Stimulated activated CD4-positive, alpha-beta T cell treated with anti-CD3 and anti-CD28 coated beads, Interleukin-4, amount 100 ng/mL, for 48 hours (primary cell): ENCODE data around the gene FZD4.
"Not testable (repeated sequence)": the region's sequence is repeated elsewhere in the genome, so short reads cannot be mapped to it uniquely, and the experiment has no call there.

Experiments
- DNase-seq, 2 donors: peaks; one replicate each; pipeline ENCODE4 v3.0.0-alpha.2; 2020; ENCODE audit warnings: low read depth in 2 of 2

Gene FZD4

GRCh38 chr11:86955361-86956120 is at the start of gene FZD4:
Gene FZD4, minus strand, starts transcription at chr11:86955395. Its CDS starts 310 bp downstream, at chr11:86955085.
- peak; percentile 38 to 59 for DNase-seq

GRCh38 chr11:87004281-87004680 is 49.1 kb upstream of the FZD4 start:
- not testable (repeated sequence) for DNase-seq

GRCh38 chr11:87002918-87003317 is 47.7 kb upstream of the FZD4 start:
- no peak for DNase-seq

GRCh38 chr11:86999859-87000753 is 44.9 kb upstream of the FZD4 start:
- DNase-seq = no peak

GRCh38 chr11:86999388-86999787 is 44.2 kb upstream of the FZD4 start:
- DNase-seq = no peak

- DNase-seq = no peak
Observed at GRCh38 chr11:86996953-86997570, 41.9 kb upstream of the FZD4 start.

- DNase-seq = no peak
Observed at GRCh38 chr11:86993031-86993430, 37.8 kb upstream of the FZD4 start.

- DNase-seq = not testable (repeated sequence)
Observed at GRCh38 chr11:86992340-86992739, 37.1 kb upstream of the FZD4 start.

GRCh38 chr11:86991341-86991740 is 36.1 kb upstream of the FZD4 start:
- no peak for DNase-seq

- no peak for DNase-seq
Observed at GRCh38 chr11:86990515-86990914, 35.3 kb upstream of the FZD4 start.

GRCh38 chr11:86990031-86990430 is 34.8 kb upstream of the FZD4 start:
- no peak for DNase-seq

- DNase-seq = no peak
Observed at GRCh38 chr11:86988351-86988881, 33.2 kb upstream of the FZD4 start.

- no peak for DNase-seq
Observed at GRCh38 chr11:86987679-86988078, 32.5 kb upstream of the FZD4 start.

GRCh38 chr11:86984701-86985100 is 29.5 kb upstream of the FZD4 start:
- no peak for DNase-seq

- no peak for DNase-seq
Observed at GRCh38 chr11:86983021-86983488, 27.9 kb upstream of the FZD4 start.

- DNase-seq = no peak
Observed at GRCh38 chr11:86981777-86982540, 26.8 kb upstream of the FZD4 start.

- no peak for DNase-seq
Observed at GRCh38 chr11:86980086-86980796, 25.0 kb upstream of the FZD4 start.

GRCh38 chr11:86978756-86979608 is 23.8 kb upstream of the FZD4 start:
- peak in 1 of 2 donors; percentile 4 for DNase-seq

GRCh38 chr11:86978247-86978646 is 23.1 kb upstream of the FZD4 start:
- no peak for DNase-seq
